Lower leg skin (tissue), 3 donors: ENCODE data around the gene CASP10.

Experiments used
- CTCF ChIP-seq, 3 donors: fragments of 450-650 bp; IDR thresholded peaks; one replicate each; pipeline ENCODE4 v1.5.1; 2016; ENCODE audit warnings: antibody characterized with exemption in 3 of 3, mild to moderate bottlenecking in 3 of 3, moderate library complexity in 2 of 3
- POLR2A ChIP-seq, 2 donors: fragments of 450-650 bp; IDR thresholded peaks; one replicate each; pipeline ENCODE4 v1.6.1; 2016 to 2017; ENCODE audit warnings: antibody characterized with exemption in 2 of 2, mild to moderate bottlenecking in 1 of 2, moderate library complexity in 1 of 2

GRCh38 chr2:201205515-201205849, 22.5 kb downstream of the CASP10 start:
- TF ChIP-seq CTCF (IDR thresholded peaks at IDR 0.05) (no peak), POLR2A (IDR thresholded peaks at IDR 0.05) (no peak)
